HUES6 (cell line): ENCODE data around the gene MRPL2.
A peak's percentile ranks its signal among the peaks of the same experiment; 100 is the strongest.

ENCODE experiments used
- H3K27ac ChIP-seq: 2 replicates; pipeline ENCODE4 v1.7.0; 2013; ENCODE audit warnings: low read depth, mild to moderate bottlenecking, low read length, inconsistent platforms
- H3K27me3 ChIP-seq: 2 replicates; pipeline ENCODE4 v1.6.1; 2013; ENCODE audit warnings: low read length; ENCODE audit not compliant: control insufficient read depth, insufficient read depth
- H3K36me3 ChIP-seq: 2 replicates; pipeline ENCODE4 v1.6.1; 2013; ENCODE audit warnings: low read length; ENCODE audit not compliant: control insufficient read depth, insufficient read depth
- H3K4me1 ChIP-seq: 2 replicates; pipeline ENCODE4 v1.6.1; 2013; ENCODE audit warnings: low read length; ENCODE audit not compliant: control insufficient read depth, insufficient read depth
- H3K4me3 ChIP-seq: 2 replicates; pipeline ENCODE4 v1.5.1; 2013; ENCODE audit warnings: low read depth, low read length
- H3K9ac ChIP-seq: one replicate; pipeline ENCODE4 v1.6.1; 2013; ENCODE audit warnings: mild to moderate bottlenecking, low read length
- H3K9me3 ChIP-seq: 2 replicates; pipeline ENCODE4 v1.6.1; 2013; ENCODE audit warnings: low read depth, low read length; ENCODE audit not compliant: control insufficient read depth, insufficient read depth

MRPL2 gene

DNA sequence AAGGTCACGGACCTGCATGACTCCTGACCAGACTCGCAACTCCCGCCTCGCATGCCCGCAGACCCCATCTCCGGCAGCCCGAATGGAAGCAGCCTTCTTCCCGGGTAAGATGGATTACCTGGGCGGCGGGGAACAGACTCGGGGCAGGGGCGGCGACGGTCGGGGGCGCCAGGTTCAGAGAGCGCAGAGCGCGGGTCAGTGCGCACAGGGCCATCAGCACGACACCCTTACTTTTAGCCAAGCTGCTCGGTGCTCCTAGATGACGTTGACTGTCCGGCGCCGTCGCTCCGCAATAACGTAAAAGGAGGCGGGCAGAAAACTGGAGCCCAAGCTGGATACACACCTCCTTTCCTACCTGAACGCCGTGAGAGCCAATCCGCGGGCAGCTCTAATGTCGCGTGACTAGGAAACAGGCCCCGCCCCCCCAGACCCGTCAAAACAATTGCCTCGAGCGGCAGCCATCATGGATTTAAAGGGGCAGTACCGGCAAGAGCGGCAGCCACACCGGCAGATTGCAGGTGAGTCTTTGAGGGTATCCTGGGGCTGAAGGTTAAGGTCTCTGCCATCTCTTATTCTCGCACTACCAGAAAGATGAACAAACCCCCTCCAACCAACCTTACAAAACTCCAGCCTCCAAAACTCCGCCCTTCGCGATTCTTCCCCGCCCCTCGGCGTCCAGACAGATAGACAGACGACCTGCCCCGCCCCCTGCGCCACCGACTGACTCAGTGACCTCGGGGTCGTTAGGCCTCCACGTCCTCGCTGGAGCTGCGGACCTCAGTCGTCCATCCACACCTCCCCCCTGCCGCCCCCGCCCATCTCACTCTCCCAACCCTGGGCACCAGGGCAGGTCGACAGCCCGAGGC, at the start of gene MRPL2, which contains the start of gene KLC4:
Gene MRPL2, minus strand, starts transcription at position 267 of the 866 bp plus-strand sequence. Its CDS starts 53 bp downstream, at position 214.
Gene KLC4, plus strand, starts transcription at position 464 of the 866 bp plus-strand sequence. CDS start 1,705 bp downstream, outside the sequence.
- Histone ChIP-seq H3K4me3 (peak within 1 kb of the TSS; percentile 96), H3K4me1 (peaks cover 5% of the 10 kb centered on the region; the same call in 1 of the 2 replicates), H3K9me3 (no peaks in the 10 kb centered on the region), H3K9ac (peak within 1 kb of the TSS; percentile 93), H3K27me3 (no peaks in the 10 kb centered on the region), H3K36me3 (peaks cover 31% of the 10 kb centered on the region), H3K27ac (peak within 1 kb of the TSS; percentile 81)

DNA sequence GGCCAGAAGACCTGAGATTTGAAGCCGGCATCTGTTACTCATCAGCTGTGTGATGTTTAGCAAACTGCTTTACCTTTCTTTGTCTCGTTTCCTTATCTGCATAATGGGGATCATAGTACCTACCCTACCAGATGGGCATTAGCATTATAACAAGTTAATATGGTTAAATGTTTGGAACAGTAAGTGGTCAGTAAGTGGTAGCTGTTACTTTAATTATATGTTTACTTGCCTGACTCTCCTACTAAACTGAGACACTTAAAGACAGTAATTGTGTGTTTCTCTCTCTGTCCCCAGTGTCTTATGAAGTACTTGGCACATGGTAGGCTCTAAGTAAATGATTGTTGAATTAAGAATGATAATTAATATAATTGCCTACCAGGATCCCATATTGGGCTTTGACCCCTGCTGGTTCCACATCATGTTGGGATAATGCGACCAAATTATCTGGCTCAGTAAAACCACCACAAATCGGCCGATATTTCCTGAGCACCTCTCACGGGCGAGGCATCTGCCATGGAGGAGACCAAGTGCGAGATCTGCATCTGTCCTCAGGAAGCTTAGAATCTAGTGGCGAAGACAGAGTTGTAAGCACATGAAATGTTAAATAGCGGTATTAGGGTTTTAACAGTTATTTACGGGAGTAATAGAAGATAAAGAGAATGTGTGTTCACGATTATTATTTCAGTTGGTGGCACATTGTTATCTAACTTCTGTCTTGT, 48.3 kb upstream of the MRPL2 start:
- H3K9me3 ChIP-seq = no peaks in the 10 kb centered on the region
- no peak overlapping the region for H3K9ac ChIP-seq
- peaks cover 5% of the 10 kb centered on the region; the same call in 1 of the 2 replicates for H3K36me3 ChIP-seq
- H3K4me3 ChIP-seq = no peak overlapping the region
- H3K27ac ChIP-seq = no peak overlapping the region
- no peaks in the 10 kb centered on the region for H3K27me3 ChIP-seq
- H3K4me1 ChIP-seq = peaks cover 23% of the 10 kb centered on the region

DNA sequence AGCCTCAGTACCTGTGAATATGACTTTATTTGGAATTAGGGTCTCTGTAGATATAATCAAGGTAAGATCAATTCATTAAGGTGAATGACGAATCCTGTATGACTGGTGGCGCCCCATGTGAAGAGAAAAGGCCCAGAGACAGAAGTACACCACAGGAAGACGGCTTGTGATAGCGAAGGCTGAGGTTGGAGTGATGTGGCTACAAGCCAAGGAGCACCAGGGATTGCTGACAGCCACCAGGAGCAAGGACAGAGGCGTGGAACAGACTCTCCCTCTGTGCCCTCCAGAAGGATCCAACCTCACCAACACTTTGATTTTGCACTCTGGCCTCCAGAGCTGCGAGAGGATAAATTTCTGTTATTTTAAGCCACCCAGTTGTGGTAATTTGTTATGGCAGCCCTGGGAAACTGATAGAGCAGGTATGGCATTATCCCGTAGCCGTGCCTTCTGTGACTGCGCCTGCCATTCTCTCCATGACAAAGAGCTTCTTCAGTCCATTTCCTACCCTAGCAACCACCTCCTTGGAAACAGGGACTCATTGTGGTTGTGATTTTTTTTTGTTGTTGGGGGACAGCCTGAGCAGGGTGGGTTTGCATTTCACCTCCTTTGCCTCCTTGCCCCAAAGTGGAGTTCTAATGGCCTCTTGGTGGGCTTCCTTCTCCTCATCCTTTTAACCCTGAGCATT, 46.4 kb upstream of the MRPL2 start:
- Histone ChIP-seq H3K4me3 (no peak overlapping the region), H3K9ac (no peak overlapping the region), H3K4me1 (peaks cover 23% of the 10 kb centered on the region), H3K36me3 (peaks cover 5% of the 10 kb centered on the region; the same call in 1 of the 2 replicates), H3K9me3 (no peaks in the 10 kb centered on the region), H3K27me3 (no peaks in the 10 kb centered on the region), H3K27ac (no peak overlapping the region; the same call in 1 of the 2 replicates)

DNA sequence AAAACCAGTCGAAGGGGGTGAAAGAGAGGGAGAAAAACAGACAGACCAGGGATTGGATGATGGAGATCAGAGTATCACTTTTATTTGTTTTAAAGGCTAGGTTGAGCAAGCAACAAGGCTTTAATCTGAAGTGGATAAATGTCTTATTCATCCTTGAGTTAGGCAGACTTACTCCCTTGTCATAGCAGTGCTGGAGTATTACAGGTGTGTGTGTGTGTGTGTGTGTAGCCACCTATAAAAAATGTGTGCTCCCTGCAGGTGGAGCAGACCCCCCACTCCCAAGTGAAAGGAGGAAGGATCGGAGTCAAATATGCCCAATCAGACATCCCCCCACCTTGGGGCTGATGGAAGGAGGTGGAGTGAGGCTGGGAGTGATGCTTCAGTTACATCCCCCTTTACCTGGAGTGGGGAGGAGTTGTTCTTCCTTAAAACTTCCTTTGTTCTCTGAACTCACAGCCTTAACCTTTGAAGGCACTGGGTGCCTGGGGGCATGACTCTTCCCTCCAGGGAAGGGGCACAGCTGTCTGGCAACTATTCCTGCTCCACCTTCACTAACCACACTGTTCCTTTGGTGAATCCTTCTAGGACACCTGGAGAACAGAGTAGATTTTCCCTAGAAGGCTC, 44.1 kb upstream of the MRPL2 start:
- H3K9me3 ChIP-seq = no peaks in the 10 kb centered on the region
- H3K4me1 ChIP-seq = peaks cover 23% of the 10 kb centered on the region
- no peak overlapping the region for H3K9ac ChIP-seq
- H3K27ac ChIP-seq = no peak overlapping the region
- peaks cover 5% of the 10 kb centered on the region; the same call in 1 of the 2 replicates for H3K36me3 ChIP-seq
- no peaks in the 10 kb centered on the region for H3K27me3 ChIP-seq
- H3K4me3 ChIP-seq = no peak overlapping the region

DNA sequence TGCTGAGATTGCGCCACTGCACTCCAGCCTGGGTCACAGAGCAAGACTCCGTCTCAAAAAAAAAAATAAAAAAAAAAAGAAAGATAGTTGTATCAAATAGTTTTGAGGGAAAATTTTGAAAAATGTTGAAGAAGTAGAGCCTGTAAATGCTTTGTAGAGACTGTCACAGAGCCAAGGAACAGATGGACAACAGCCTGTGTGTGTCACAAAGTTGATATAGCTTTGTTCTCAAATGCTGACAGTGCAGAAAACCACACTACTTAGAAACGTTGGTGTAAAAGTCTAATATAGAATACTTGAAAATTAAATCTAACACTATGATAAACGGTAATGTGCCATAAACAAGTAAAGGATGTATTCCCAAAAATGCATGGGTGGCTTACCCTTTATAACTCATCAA, 42.3 kb upstream of the MRPL2 start:
- Histone ChIP-seq H3K4me1 (peaks cover 36% of the 10 kb centered on the region), H3K36me3 (peaks cover 5% of the 10 kb centered on the region; the same call in 1 of the 2 replicates), H3K4me3 (no peak overlapping the region), H3K27ac (no peak overlapping the region), H3K27me3 (no peaks in the 10 kb centered on the region), H3K9ac (no peak overlapping the region), H3K9me3 (no peaks in the 10 kb centered on the region)

DNA sequence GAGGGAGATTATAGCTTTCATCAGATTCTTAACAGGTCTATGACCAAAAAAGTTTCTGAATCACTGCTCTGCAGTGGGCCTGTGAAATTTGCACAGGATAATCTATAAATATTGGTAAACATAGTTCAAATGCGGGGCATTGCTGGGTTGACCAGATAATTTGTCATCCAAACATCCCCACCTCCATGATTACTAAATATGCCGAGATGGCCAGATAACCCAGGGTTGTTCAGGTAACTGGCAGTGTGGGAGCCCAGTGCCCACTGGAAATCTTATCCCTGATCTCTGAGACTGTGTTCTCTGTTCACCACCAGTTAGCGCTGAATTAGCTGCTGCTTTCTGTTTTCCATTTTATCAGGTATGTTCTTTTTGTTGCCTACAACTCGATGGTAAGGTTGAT, 38.3 kb upstream of the MRPL2 start:
- H3K4me3 ChIP-seq = no peak overlapping the region
- H3K4me1 ChIP-seq = peaks cover 48% of the 10 kb centered on the region
- H3K9me3 ChIP-seq = no peaks in the 10 kb centered on the region
- no peak overlapping the region for H3K9ac ChIP-seq
- H3K27me3 ChIP-seq = no peaks in the 10 kb centered on the region
- H3K27ac ChIP-seq = peak overlapping the region; percentile 57; the same call in 1 of the 2 replicates
- H3K36me3 ChIP-seq = no peaks in the 10 kb centered on the region

DNA sequence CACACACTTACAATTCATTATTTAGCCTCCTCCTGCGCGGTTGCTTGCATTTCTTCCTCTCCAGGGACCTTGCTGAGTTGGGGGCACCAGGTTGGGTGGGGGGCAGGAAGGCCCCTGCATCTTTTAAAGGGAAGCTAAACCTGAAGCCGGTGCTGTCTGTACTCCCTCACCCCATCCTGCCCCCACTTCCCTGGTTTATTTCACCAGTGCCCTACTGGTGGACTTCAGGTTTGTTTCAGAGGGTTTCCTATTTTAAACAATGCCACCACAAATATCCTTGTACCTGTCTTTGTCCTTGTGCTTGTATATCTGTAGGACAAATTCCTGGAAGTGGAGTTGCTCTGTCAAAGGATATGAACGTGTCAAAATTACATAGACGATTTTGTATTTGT, 37.9 kb upstream of the MRPL2 start:
- Histone ChIP-seq H3K4me3 (no peak overlapping the region), H3K9me3 (no peaks in the 10 kb centered on the region), H3K9ac (no peak overlapping the region), H3K4me1 (peaks cover 50% of the 10 kb centered on the region), H3K36me3 (no peaks in the 10 kb centered on the region), H3K27ac (peak overlapping the region; percentile 57; the same call in 1 of the 2 replicates), H3K27me3 (no peaks in the 10 kb centered on the region)

DNA sequence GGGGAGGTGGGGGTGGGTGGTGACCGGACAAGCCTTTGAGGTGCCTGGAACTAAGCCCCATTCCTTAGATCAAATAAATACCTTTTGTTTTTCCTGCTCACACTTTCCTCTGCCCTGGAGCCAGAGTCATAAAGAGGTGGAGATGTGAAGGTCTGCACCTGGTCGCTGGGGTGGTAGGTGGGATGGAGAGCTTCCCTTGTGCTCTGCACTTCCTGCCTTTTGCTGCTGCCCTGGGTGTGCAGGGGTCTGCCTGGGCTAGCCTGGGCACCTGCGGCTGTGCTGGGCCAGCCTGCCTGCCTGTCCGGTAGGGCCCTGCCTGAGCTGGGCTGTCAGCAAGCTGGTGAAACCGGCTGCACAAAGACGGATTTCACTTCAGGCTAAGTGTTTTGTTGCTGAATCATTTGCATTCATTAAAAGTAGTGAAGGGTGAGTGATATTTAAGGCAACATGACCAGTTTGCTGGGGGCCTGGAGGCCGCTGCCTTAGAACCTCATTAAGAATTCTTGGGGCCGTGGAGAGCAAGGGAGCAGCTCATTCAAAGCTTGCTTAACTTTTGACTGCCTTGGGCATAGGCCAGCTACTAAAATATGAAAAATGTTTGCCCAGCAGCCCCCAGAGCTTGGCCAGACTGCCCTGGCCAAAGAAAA, 37.3 kb upstream of the MRPL2 start:
- Histone ChIP-seq H3K9ac (peak overlapping the region; percentile 50), H3K9me3 (no peaks in the 10 kb centered on the region), H3K4me3 (no peak overlapping the region), H3K27ac (peak overlapping the region; percentile 57; the same call in 1 of the 2 replicates), H3K4me1 (peaks cover 50% of the 10 kb centered on the region), H3K36me3 (no peaks in the 10 kb centered on the region), H3K27me3 (no peaks in the 10 kb centered on the region)

DNA sequence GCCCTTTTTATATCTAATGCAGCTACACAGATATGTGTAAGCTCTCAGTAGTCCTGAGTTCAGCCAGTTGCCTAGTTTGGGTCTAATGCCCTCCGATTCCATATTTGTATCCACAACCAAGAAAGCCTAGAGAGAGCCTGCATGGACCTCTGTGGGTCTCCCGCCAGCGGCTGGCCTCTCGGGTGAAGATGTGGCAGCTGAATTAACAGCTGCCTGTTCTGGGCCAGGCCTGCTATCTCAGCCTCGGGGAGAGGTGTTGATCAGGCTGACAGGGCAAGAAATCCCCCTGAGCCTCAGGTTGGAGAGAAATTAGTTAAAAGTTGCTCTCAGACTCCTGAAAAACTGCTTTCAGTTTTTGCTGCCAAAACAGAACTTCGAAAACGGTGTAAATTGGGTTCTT, 36.7 kb upstream of the MRPL2 start:
- H3K27ac ChIP-seq = peak overlapping the region; percentile 57; the same call in 1 of the 2 replicates
- H3K27me3 ChIP-seq = no peaks in the 10 kb centered on the region
- peak overlapping the region; percentile 50 for H3K9ac ChIP-seq
- H3K36me3 ChIP-seq = no peaks in the 10 kb centered on the region
- H3K4me1 ChIP-seq = peaks cover 56% of the 10 kb centered on the region
- no peaks in the 10 kb centered on the region for H3K9me3 ChIP-seq
- H3K4me3 ChIP-seq = no peak overlapping the region
